GM12878 (cell line): Measurements from ENCODE around the gene MDC1. TPM values are rescaled to one million over a fixed set of nuclear protein-coding genes. Genes with fewer than 3 reads are reported as not detected.

Experiments
- BCL11A ChIP-seq: IDR thresholded peaks from 2 replicates; pipeline ENCODE4 v1.6.1; 2011; ENCODE audit warnings: low read depth, low read length
- DPF2 ChIP-seq: fragments of 450-650 bp; IDR thresholded peaks from 2 replicates; pipeline ENCODE4 v1.6.1; 2017; ENCODE audit warnings: mild to moderate bottlenecking
- EED ChIP-seq: sonication (generic); IDR thresholded peaks from 2 replicates; pipeline ENCODE4 v1.6.1; 2016; ENCODE audit warnings: antibody characterized with exemption, low read depth
- IKZF2 ChIP-seq, 2 experiments: fragments of 450-650 bp; IDR thresholded peaks; 2 replicates each; pipeline ENCODE4 v1.6.1; 2017; ENCODE audit warnings: mild to moderate bottlenecking in 2 of 2, moderate library complexity in 2 of 2
- IRF4 ChIP-seq: IDR thresholded peaks from 2 replicates; pipeline ENCODE4 v1.6.1; 2011; ENCODE audit warnings: low read depth, low read length
- KLF5 ChIP-seq: fragments of 450-650 bp; IDR thresholded peaks from 2 replicates; pipeline ENCODE4 v1.6.1; 2014; ENCODE audit warnings: mild to moderate bottlenecking; ENCODE audit not compliant: partially characterized antibody
- LARP7 ChIP-seq: fragments of 450-650 bp; IDR thresholded peaks from 2 replicates; pipeline ENCODE4 v1.6.1; 2017; ENCODE audit warnings: mild to moderate bottlenecking
- MYB ChIP-seq: fragments of 150-350 bp; IDR thresholded peaks from 2 replicates; pipeline ENCODE4 v1.6.1; 2014; ENCODE audit warnings: mild to moderate bottlenecking, low read depth, low read length, borderline replicate concordance
- POLR2AphosphoS5 ChIP-seq: IDR thresholded peaks from 2 replicates; pipeline ENCODE4 v1.6.1; 2011; ENCODE audit warnings: mild to moderate bottlenecking, low read length, inconsistent platforms
- RB1 ChIP-seq: fragments of 450-650 bp; formaldehyde crosslinking; IDR thresholded peaks from 2 replicates; pipeline ENCODE4 v1.6.1; 2017; ENCODE audit warnings: mild to moderate bottlenecking, borderline replicate concordance
- SMC3 ChIP-seq: IDR thresholded peaks from 2 replicates; pipeline ENCODE4 v1.6.1; 2011; ENCODE audit warnings: low read length, improper control_type of control experiment, borderline replicate concordance
- STAT3 ChIP-seq: IDR thresholded peaks from 2 replicates; pipeline ENCODE4 v1.6.1; 2011; ENCODE audit warnings: low read depth, low read length, improper control_type of control experiment
- TCF3 ChIP-seq: IDR thresholded peaks from 2 replicates; pipeline ENCODE4 v1.6.1; 2012; ENCODE audit warnings: low read depth, mild to moderate bottlenecking, low read length, borderline replicate concordance; ENCODE audit not compliant: insufficient read depth
- YBX1 ChIP-seq: fragments of 450-650 bp; IDR thresholded peaks from 2 replicates; pipeline ENCODE4 v1.6.1; 2016; ENCODE audit warnings: antibody characterized with exemption
- YY1 ChIP-seq: IDR thresholded peaks from 2 replicates; pipeline ENCODE4 v1.6.1; 2011; ENCODE audit warnings: low read depth, mild to moderate bottlenecking, low read length
- polyA plus RNA-seq, 11 experiments: library from polyadenylated mRNA; depleted of rRNA in 4 of 11; unstranded in 6 of 11; stranded (reverse) in 5 of 11; fragments of >200 nt; fragmentation: Nextera tagmentation in 4 of 11; fragmentation: Illumina TruSeq in 1 of 11; extraction: Ambion mirVana in 4 of 11; extraction: Trizol in 1 of 11; gene quantifications; 1 replicate in 1 of 11; 2 replicates in 10 of 11; pipeline versions ENCODE4 v1.2.1 to v1.2.3, GENCODE V29; 2011 to 2016; ENCODE audit warnings: inconsistent platforms in 2 of 11, missing spikeins in 2 of 11, low read depth in 1 of 11
- total RNA-seq, 4 experiments: library from RNA; depleted of rRNA in 3 of 4; stranded (reverse); fragments of >200 nt in 3 of 4; fragmentation: Illumina TruSeq in 1 of 4; extraction: Trizol in 1 of 4; gene quantifications; 2 replicates each; pipeline versions ENCODE4 v1.2.1 to v1.2.3, GENCODE V29; 2013 to 2021
- TF ChIP-seq, protein P1 (sequence below): fragments of 450-650 bp; IDR thresholded peaks from 2 replicates; pipeline ENCODE4 v1.6.1; 2017; ENCODE audit warnings: mild to moderate bottlenecking, low read depth, inconsistent platforms; ENCODE audit not compliant: poor library complexity, severe bottlenecking
- TF ChIP-seq, protein P2 (sequence below): fragments of 450-650 bp; IDR thresholded peaks from 2 replicates; pipeline ENCODE4 v1.6.1; 2016; ENCODE audit warnings: mild to moderate bottlenecking
- TF ChIP-seq, protein P3 (sequence below): IDR thresholded peaks from 2 replicates; pipeline ENCODE4 v1.6.1; 2011; ENCODE audit warnings: mild to moderate bottlenecking, low read depth, low read length, moderate library complexity; ENCODE audit not compliant: insufficient replicate concordance

MDC1 gene
- total and polyA plus RNA-seq, 10 of the 15 experiments (the other 5 are each of a cell fraction or from before 2014, with no cell fraction given): 5.1 to 62.5 (median 22.4) TPM

DNA sequence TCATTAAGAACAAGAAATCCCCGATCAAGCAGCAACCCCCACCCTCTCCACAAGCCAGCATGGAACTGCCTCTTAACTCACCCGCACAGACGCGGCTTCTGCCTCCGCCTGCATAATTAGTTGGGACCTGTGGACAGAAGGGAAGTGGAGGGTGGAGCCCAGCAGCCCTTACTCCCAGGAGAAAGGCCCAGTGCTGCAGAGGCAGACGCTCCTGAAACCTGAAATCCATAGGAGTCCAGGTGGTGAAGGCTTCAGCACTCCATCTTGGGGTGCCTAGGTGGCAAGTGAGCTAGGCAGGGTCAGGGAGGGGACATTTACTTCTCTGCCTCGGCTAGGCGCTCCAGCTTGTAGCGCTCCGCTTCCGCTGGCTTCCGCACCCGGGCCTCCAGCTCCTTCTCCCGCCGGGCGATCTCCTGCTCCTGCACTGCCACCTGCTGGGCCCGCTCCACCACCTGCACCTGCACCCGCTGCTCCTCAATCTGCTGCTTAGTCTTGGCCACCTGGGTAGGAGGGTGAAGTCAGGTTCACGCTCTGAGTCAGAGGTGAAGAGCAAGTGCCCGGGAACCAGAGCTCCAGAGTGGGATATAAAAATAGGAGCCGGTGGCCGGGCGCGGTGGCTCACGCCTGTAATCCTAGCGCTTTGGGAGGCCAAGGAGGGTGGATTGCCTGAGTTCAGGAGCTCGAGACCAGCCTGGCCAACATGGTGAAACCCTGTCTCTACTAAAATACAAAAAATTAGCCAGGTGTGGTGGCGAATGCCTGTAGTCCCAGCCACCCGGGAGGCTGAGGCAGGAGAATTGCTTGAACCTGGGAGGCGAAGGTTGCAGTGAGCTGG, 13.7 kb upstream of the MDC1 start (continued):
- TF ChIP-seq EED: peak; percentile 72; the same call in 1 of the 2 replicates
- TF ChIP-seq LARP7: peak; percentile 68
- TF ChIP-seq STAT3: peak; percentile 55; the same call in 1 of the 2 replicates
- peak; percentile 95 for TF ChIP-seq TCF3
- TF ChIP-seq RB1: peak; percentile 84; the same call in 1 of the 2 replicates
- peak; percentile 26; the same call in 1 of the 2 replicates for TF ChIP-seq POLR2AphosphoS5
- peak; percentile 76; the same call in 1 of the 2 replicates for TF ChIP-seq YY1
- peak; percentile 19 for TF ChIP-seq KLF5
- TF ChIP-seq YBX1: no peak
- 0 out of 2 replicates have a peak, but pooled peaks have one; percentile 51 for TF ChIP-seq IRF4
- TF ChIP-seq DPF2: peak; percentile 34; the same call in 1 of the 2 replicates
- TF ChIP-seq, protein P1, sequence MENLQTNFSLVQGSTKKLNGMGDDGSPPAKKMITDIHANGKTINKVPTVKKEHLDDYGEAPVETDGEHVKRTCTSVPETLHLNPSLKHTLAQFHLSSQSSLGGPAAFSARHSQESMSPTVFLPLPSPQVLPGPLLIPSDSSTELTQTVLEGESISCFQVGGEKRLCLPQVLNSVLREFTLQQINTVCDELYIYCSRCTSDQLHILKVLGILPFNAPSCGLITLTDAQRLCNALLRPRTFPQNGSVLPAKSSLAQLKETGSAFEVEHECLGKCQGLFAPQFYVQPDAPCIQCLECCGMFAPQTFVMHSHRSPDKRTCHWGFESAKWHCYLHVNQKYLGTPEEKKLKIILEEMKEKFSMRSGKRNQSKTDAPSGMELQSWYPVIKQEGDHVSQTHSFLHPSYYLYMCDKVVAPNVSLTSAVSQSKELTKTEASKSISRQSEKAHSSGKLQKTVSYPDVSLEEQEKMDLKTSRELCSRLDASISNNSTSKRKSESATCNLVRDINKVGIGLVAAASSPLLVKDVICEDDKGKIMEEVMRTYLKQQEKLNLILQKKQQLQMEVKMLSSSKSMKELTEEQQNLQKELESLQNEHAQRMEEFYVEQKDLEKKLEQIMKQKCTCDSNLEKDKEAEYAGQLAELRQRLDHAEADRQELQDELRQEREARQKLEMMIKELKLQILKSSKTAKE: peak; percentile 24
- peak; percentile 67 to 73 for TF ChIP-seq IKZF2 (IDR thresholded peaks at IDR 0.05)
- no peak for TF ChIP-seq MYB
- no peak for TF ChIP-seq BCL11A
- TF ChIP-seq, protein P2, sequence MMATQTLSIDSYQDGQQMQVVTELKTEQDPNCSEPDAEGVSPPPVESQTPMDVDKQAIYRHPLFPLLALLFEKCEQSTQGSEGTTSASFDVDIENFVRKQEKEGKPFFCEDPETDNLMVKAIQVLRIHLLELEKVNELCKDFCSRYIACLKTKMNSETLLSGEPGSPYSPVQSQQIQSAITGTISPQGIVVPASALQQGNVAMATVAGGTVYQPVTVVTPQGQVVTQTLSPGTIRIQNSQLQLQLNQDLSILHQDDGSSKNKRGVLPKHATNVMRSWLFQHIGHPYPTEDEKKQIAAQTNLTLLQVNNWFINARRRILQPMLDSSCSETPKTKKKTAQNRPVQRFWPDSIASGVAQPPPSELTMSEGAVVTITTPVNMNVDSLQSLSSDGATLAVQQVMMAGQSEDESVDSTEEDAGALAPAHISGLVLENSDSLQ: no peak
- TF ChIP-seq SMC3: peak; percentile 85
- TF ChIP-seq, protein P3, sequence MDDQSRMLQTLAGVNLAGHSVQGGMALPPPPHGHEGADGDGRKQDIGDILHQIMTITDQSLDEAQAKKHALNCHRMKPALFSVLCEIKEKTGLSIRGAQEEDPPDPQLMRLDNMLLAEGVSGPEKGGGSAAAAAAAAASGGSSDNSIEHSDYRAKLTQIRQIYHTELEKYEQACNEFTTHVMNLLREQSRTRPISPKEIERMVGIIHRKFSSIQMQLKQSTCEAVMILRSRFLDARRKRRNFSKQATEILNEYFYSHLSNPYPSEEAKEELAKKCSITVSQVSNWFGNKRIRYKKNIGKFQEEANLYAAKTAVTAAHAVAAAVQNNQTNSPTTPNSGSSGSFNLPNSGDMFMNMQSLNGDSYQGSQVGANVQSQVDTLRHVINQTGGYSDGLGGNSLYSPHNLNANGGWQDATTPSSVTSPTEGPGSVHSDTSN: no peak
